ENCODE data around the gene C7orf25.

DNA sequence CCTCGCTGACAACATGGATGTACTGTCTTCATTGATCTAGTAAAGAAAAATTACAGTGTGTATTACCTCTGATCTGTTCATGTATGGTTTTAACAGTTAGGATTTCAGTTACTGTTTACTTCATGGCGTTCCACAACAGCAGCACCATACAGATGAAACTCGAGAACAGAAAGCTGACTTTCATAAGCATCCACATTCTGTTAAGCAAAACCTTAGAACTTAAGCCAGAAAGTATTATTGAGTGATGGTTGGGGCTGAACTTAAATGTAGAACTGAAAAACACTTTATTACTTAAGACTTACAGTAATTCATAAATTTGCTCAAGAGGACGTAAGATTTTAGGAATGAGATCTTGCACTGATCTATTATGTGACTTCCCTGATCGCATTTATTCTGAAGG, 24.0 kb upstream of the C7orf25 start:
- no peak for TF ChIP-seq POLR2AphosphoS5 (IDR thresholded peaks at IDR 0.05)
- TF ChIP-seq POLR2A (IDR thresholded peaks at IDR 0.05) = no peak
- TF ChIP-seq, protein P1, sequence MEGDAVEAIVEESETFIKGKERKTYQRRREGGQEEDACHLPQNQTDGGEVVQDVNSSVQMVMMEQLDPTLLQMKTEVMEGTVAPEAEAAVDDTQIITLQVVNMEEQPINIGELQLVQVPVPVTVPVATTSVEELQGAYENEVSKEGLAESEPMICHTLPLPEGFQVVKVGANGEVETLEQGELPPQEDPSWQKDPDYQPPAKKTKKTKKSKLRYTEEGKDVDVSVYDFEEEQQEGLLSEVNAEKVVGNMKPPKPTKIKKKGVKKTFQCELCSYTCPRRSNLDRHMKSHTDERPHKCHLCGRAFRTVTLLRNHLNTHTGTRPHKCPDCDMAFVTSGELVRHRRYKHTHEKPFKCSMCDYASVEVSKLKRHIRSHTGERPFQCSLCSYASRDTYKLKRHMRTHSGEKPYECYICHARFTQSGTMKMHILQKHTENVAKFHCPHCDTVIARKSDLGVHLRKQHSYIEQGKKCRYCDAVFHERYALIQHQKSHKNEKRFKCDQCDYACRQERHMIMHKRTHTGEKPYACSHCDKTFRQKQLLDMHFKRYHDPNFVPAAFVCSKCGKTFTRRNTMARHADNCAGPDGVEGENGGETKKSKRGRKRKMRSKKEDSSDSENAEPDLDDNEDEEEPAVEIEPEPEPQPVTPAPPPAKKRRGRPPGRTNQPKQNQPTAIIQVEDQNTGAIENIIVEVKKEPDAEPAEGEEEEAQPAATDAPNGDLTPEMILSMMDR (IDR thresholded peaks at IDR 0.05) = no peak

Measured in breast epithelium (tissue), 3 donors.